K562 (cell line): ENCODE results near the gene ADIPOR1. TPM values are rescaled to one million over a fixed set of nuclear protein-coding genes. Genes with fewer than 3 reads are reported as not detected.

Experiments
- ATAC-seq: fragments of 200-7000 bp; cut with Tn5 transposase; 3 replicates; pipeline ENCODE4 v1.9.1; 2020; ENCODE audit warnings: moderate library complexity
- BruUV-seq: library from RNA; stranded (reverse); fragments of 400-500 nt; replicated peaks from 2 replicates; lab custom pipeline; 2021; lab: Mats Ljungman, UMichigan
- CTCF ChIA-PET: fragments of 300-600 bp; formaldehyde crosslinking; extraction: SDS; loops from one replicate; lab custom pipeline; 2021; ENCODE audit warnings: low intra/inter-chr PET ratio; lab: Yijun Ruan, JAX
- POLR2A ChIA-PET: fragments of 300-600, 350-650 bp; sonication (Branson Sonifier 250); formaldehyde crosslinking; extraction: SDS; loops from one replicate; lab custom pipeline; 2021; ENCODE audit warnings: antibody characterized with exemption, inconsistent platforms; lab: Yijun Ruan, JAX
- DNase-seq, 4 experiments: peaks; one replicate each; pipeline versions ENCODE4 v3.0.0 to v3.0.0-alpha.2; 2011 to 2018; ENCODE audit warnings: low spot score in 3 of 4, mixed read lengths in 3 of 4; ENCODE audit errors: extremely low read depth in 1 of 4
- FAIRE-seq: peaks from 2 replicates; lab custom pipeline; 2011; peaks lifted over from hg19 to GRCh38; lab: Jason Lieb, UNC
- H2AFZ ChIP-seq: 2 replicates; pipeline ENCODE4 v1.6.0; 2011; ENCODE audit warnings: low read depth, low read length, control low read depth, inconsistent platforms
- H3K27ac ChIP-seq: fragments of 200-600 bp; 3 replicates; pipeline ENCODE4 v1.8.0; 2011; ENCODE audit warnings: low read depth, mild to moderate bottlenecking, control low read depth, inconsistent platforms, low read length, moderate library complexity, mixed read lengths; ENCODE audit errors: extremely low read depth
- H3K27me3 ChIP-seq, 2 experiments: fragments of 300-600 bp in 1 of 2; 2 replicates in 1 of 2; 3 replicates in 1 of 2; pipeline versions ENCODE4 v1.6.0 to v1.8.0; 2011; ENCODE audit warnings: inconsistent platforms in 2 of 2, low read length in 2 of 2, mild to moderate bottlenecking in 1 of 2, mixed read lengths in 1 of 2, moderate library complexity in 1 of 2; ENCODE audit not compliant: control insufficient read depth in 2 of 2, insufficient read depth in 2 of 2
- H3K36me3 ChIP-seq: fragments of 300-600 bp; 3 replicates; pipeline ENCODE4 v1.8.0; 2011; ENCODE audit warnings: mild to moderate bottlenecking, low read length, inconsistent platforms; ENCODE audit not compliant: control insufficient read depth, insufficient read depth
- H3K4me1 ChIP-seq, 2 experiments: fragments of 200-600 bp in 1 of 2; replicated peaks in 1 of 2; 2 replicates in 1 of 2; 3 replicates in 1 of 2; pipeline versions ENCODE4 v1.5.1 to v1.8.0; 2011; ENCODE audit warnings: inconsistent platforms in 2 of 2, low read length in 2 of 2, mild to moderate bottlenecking in 1 of 2, mixed read lengths in 1 of 2, moderate library complexity in 1 of 2; ENCODE audit not compliant: control insufficient read depth in 2 of 2, insufficient read depth in 2 of 2
- H3K4me2 ChIP-seq: 2 replicates; pipeline ENCODE4 v1.6.1; 2011; ENCODE audit warnings: low read length, control low read depth, inconsistent platforms, mixed read lengths; ENCODE audit not compliant: insufficient read depth
- H3K4me3 ChIP-seq: fragments of 200-600 bp; sonication (generic), shearing (Covaris generic); 2 replicates; pipeline ENCODE4 v1.5.1; 2016; ENCODE audit warnings: control low read depth, inconsistent platforms
- H3K79me2 ChIP-seq: fragments of 200-600 bp; 3 replicates; pipeline ENCODE4 v1.8.0; 2011; ENCODE audit warnings: low read length, inconsistent platforms; ENCODE audit not compliant: control insufficient read depth, insufficient read depth
- H3K9ac ChIP-seq, 2 experiments: 2 replicates each; pipeline versions ENCODE4 v1.6.0 to v1.6.1; 2011; ENCODE audit warnings: low read depth in 2 of 2, low read length in 2 of 2, control low read depth in 1 of 2, inconsistent platforms in 1 of 2, mild to moderate bottlenecking in 1 of 2, mixed read lengths in 1 of 2; ENCODE audit not compliant: insufficient read depth in 1 of 2
- H3K9me1 ChIP-seq: one replicate; pipeline ENCODE4 v1.6.0; 2011; ENCODE audit warnings: inconsistent platforms, mild to moderate bottlenecking, low read length, moderate library complexity; ENCODE audit not compliant: control insufficient read depth, insufficient read depth
- H3K9me3 ChIP-seq: replicated peaks from 2 replicates; pipeline ENCODE4 v1.5.1; 2011; ENCODE audit warnings: low read depth, low read length, inconsistent platforms; ENCODE audit not compliant: control insufficient read depth, insufficient read depth
- H4K20me1 ChIP-seq: replicated peaks from 2 replicates; pipeline ENCODE4 v1.6.1; 2011; ENCODE audit warnings: low read length, inconsistent platforms, mixed read lengths; ENCODE audit not compliant: control insufficient read depth, insufficient read depth
- HES1 ChIP-seq: fragments of 450-650 bp; IDR thresholded peaks from 2 replicates; pipeline ENCODE4 v1.6.1; 2016; ENCODE audit warnings: low read depth, mild to moderate bottlenecking, moderate library complexity
- HMGXB4 ChIP-seq: sonication (generic); formaldehyde crosslinking; IDR thresholded peaks from 2 replicates; pipeline ENCODE4 v1.8.1; 2023; ENCODE audit warnings: mild to moderate bottlenecking, missing genetic modification reagents
- SIX5 ChIP-seq, 2 experiments: IDR thresholded peaks; 2 replicates each; pipeline ENCODE4 v1.6.1; 2011; ENCODE audit warnings: low read length in 2 of 2, borderline replicate concordance in 1 of 2, low read depth in 1 of 2, mild to moderate bottlenecking in 1 of 2, moderate library complexity in 1 of 2; ENCODE audit not compliant: insufficient read depth in 1 of 2
- ZNF780A ChIP-seq: fragments of 250-450 bp; sonication (Bioruptor Pico); IDR thresholded peaks from 2 replicates; pipeline ENCODE4 v1.5.0; 2021; ENCODE audit warnings: mild to moderate bottlenecking
- in situ Hi-C: fragments of 300-500 bp; cut with MboI; formaldehyde crosslinking; loops from 4 replicates; pipeline ENCODE4 v1.15.0; 2018; ENCODE audit warnings: inconsistent platforms, mixed read lengths
- intact Hi-C: fragments of 100-400 bp; cut with micrococcal nuclease; formaldehyde crosslinking; loops from 2 replicates; pipeline ENCODE4 v1.14.2; 2022
- polyA plus RNA-seq, 8 experiments: library from polyadenylated mRNA; depleted of rRNA in 4 of 8; stranded (reverse) in 5 of 8; unstranded in 3 of 8; fragments of >200 nt; fragmentation: Nextera tagmentation in 2 of 8; fragmentation: Illumina TruSeq in 1 of 8; extraction: Ambion mirVana in 2 of 8; extraction: Trizol in 1 of 8; gene quantifications; 2 replicates each; pipeline versions ENCODE4 v1.2.1 to v1.2.3, GENCODE V29; 2011 to 2014; ENCODE audit warnings: inconsistent platforms in 1 of 8, missing spikeins in 1 of 8
- total RNA-seq, 7 experiments: library from RNA; depleted of rRNA in 6 of 7; stranded (reverse); fragments of >200 nt in 6 of 7; fragmentation: Illumina TruSeq in 2 of 7; extraction: Trizol in 2 of 7; gene quantifications; 2 replicates each; pipeline versions ENCODE4 v1.2.1 to v1.2.3, GENCODE V29; 2011 to 2021; ENCODE audit warnings: low replicate concordance in 1 of 7

Gene ADIPOR1
- total and polyA plus RNA-seq, 9 of the 15 experiments (the other 6 are each of a cell fraction or from before 2014, with no cell fraction given) = 29.0 to 217 (median 100) TPM

- TF ChIP-seq ZNF780A = no peak
- no peak for TF ChIP-seq HMGXB4 (CRISPR knock-in tag)
- no peak for TF ChIP-seq SIX5 (IDR thresholded peaks at IDR 0.05; ENCODE audit: borderline replicate concordance in 1 of 2, insufficient read depth in 1 of 2, low read depth in 1 of 2, low read length in 2 of 2)
Measured at GRCh38 chr1:202994756-202995155, 36.6 kb upstream of the ADIPOR1 start (continued).

- no peaks in the 10 kb centered on the region for H3K36me3 ChIP-seq
- CTCF ChIA-PET = no interaction called here
- peak; percentile 33; the same call in 1 of the 3 replicates for ATAC-seq
Measured at GRCh38 chr1:202991112-202991511, 33.0 kb upstream of the ADIPOR1 start.

More at GRCh38 chr1:202991112-202991511, 33.0 kb upstream of the ADIPOR1 start:
- Histone ChIP-seq H3K4me3 (no peak overlapping the region), H2AFZ (0 out of 2 replicates have a peak overlapping the region, but pooled peaks have one; percentile 1), H3K4me1 (peaks cover 5% of the 10 kb centered on the region in 2 experiments; a peak in 1 of 5 replicates), H4K20me1 (no peaks in the 10 kb centered on the region), H3K9me1 (no peaks in the 10 kb centered on the region), H3K9me3 (no peaks in the 10 kb centered on the region), H3K9ac (no peak overlapping the region), H3K79me2 (no peaks in the 10 kb centered on the region), H3K27me3 (no peaks in the 10 kb centered on the region), H3K4me2 (no peak overlapping the region), H3K27ac (no peak overlapping the region)
- in situ Hi-C loops = loop anchor here (10.0 kb wide), 1 partner anchor 236 kb away; no protein-coding TSS in a partner anchor
- FAIRE-seq = no peak
- no peak for DNase-seq
- POLR2A ChIA-PET = interaction anchor here (1.8 to 2.6 kb wide), 2 partner anchors 9 to 16 kb away, joined by 4 to 11 read pairs; partner anchors contain the start of gene TMEM183A
- TF ChIP-seq HES1 = no peak
- intact Hi-C loops = loop anchor here (10.0 kb wide), 1 partner anchor 246 kb away; no protein-coding TSS in a partner anchor
- no TSS peak for BruUV-seq
